Neural cell (in vitro differentiated cells): Measurements from ENCODE around the gene AADAT. TPM values are rescaled to one million over a fixed set of nuclear protein-coding genes. Genes with fewer than 3 reads are reported as not detected.

Experiments
- H2AFZ ChIP-seq: fragments of 200-600, 300-800 bp; sonication (generic), shearing (Covaris generic); 2 replicates; pipeline ENCODE4 v1.6.0; 2014; ENCODE audit warnings: low read depth, mild to moderate bottlenecking, antibody characterized with exemption, low read length, moderate library complexity
- H3F3A ChIP-seq: fragments of 200-600 bp; shearing (Covaris generic); 2 replicates; pipeline ENCODE4 v1.6.1; 2016; ENCODE audit warnings: mild to moderate bottlenecking, moderate library complexity, mixed read lengths, antibody characterized with exemption, low read length; ENCODE audit not compliant: insufficient read depth, poor library complexity, severe bottlenecking
- H3K27ac ChIP-seq: fragments of 200-600, 300-800 bp; sonication (generic), shearing (Covaris generic); 2 replicates; pipeline ENCODE4 v1.5.1; 2014; ENCODE audit warnings: mild to moderate bottlenecking, low read length, moderate library complexity
- H3K27me3 ChIP-seq: fragments of 300-800, 200-600 bp; sonication (generic), shearing (Covaris generic); 2 replicates; pipeline ENCODE4 v1.6.0; 2014; ENCODE audit warnings: mild to moderate bottlenecking, low read depth, low read length, moderate library complexity; ENCODE audit not compliant: insufficient read depth
- H3K36me3 ChIP-seq: fragments of 300-800, 200-600 bp; sonication (generic), shearing (Covaris generic); 2 replicates; pipeline ENCODE4 v1.5.1; 2014; ENCODE audit warnings: mild to moderate bottlenecking, antibody characterized with exemption, low read length, moderate library complexity; ENCODE audit not compliant: insufficient read depth
- H3K4me2 ChIP-seq: fragments of 300-800, 200-600 bp; sonication (generic), shearing (Covaris generic); 2 replicates; pipeline ENCODE4 v1.6.0; 2014; ENCODE audit warnings: mild to moderate bottlenecking, low read length
- H3K4me3 ChIP-seq: fragments of 300-800, 200-600 bp; sonication (generic), shearing (Covaris generic); 2 replicates; pipeline ENCODE4 v1.5.1; 2014; ENCODE audit warnings: mild to moderate bottlenecking, low read length, moderate library complexity
- H3K79me2 ChIP-seq: fragments of 200-600 bp; shearing (Covaris generic); replicated peaks from 2 replicates; pipeline ENCODE4 v1.6.0; 2014; ENCODE audit warnings: mild to moderate bottlenecking, low read length, moderate library complexity; ENCODE audit not compliant: insufficient read depth
- H3K9ac ChIP-seq: fragments of 300-800, 200-600 bp; sonication (generic), shearing (Covaris generic); 2 replicates; pipeline ENCODE4 v1.6.1; 2016; ENCODE audit warnings: mild to moderate bottlenecking, low read length, mixed read lengths
- H3K9me2 ChIP-seq: fragments of 200-600 bp; shearing (Covaris generic); 2 replicates; pipeline ENCODE4 v1.6.1; 2016; ENCODE audit warnings: mild to moderate bottlenecking, low read length, mixed read lengths; ENCODE audit not compliant: insufficient read depth
- H3K9me3 ChIP-seq: fragments of 200-600, 300-800 bp; sonication (generic), shearing (Covaris generic); 2 replicates; pipeline ENCODE4 v1.6.1; 2016; ENCODE audit warnings: mild to moderate bottlenecking, mixed run types, low read length, moderate library complexity, mixed read lengths
- H4K20me1 ChIP-seq: fragments of 200-600 bp; shearing (Covaris generic); 2 replicates; pipeline ENCODE4 v1.6.1; 2016; ENCODE audit warnings: mild to moderate bottlenecking, mixed run types; ENCODE audit not compliant: insufficient read depth
- CTCF ChIP-seq: fragments of 450-650 bp; IDR thresholded peaks from 2 replicates; pipeline ENCODE4 v1.5.1; 2014; ENCODE audit warnings: antibody characterized with exemption, mild to moderate bottlenecking, moderate library complexity; ENCODE audit not compliant: poor library complexity, severe bottlenecking
- EP300 ChIP-seq: fragments of 450-650 bp; conservative IDR thresholded peaks from 2 replicates; pipeline ENCODE4 v1.6.1; 2014; ENCODE audit warnings: antibody characterized with exemption, mild to moderate bottlenecking, moderate library complexity; ENCODE audit not compliant: poor library complexity, severe bottlenecking
- EZH2 ChIP-seq: fragments of 200-600, 300-800 bp; shearing (Covaris generic), sonication (generic); IDR thresholded peaks from 2 replicates; pipeline ENCODE4 v1.6.1; 2014; ENCODE audit warnings: antibody characterized with exemption, low read length, borderline replicate concordance, mild to moderate bottlenecking; ENCODE audit not compliant: insufficient read depth, poor library complexity, severe bottlenecking
- MXI1 ChIP-seq: fragments of 450-650 bp; conservative IDR thresholded peaks from 2 replicates; pipeline ENCODE4 v1.6.1; 2014; ENCODE audit warnings: antibody characterized with exemption, mild to moderate bottlenecking; ENCODE audit not compliant: poor library complexity, severe bottlenecking
- POLR2AphosphoS5 ChIP-seq: IDR thresholded peaks from 2 replicates; pipeline ENCODE4 v1.6.1; 2012
- RAD21 ChIP-seq: fragments of 450-650 bp; conservative IDR thresholded peaks from 2 replicates; pipeline ENCODE4 v1.6.1; 2014; ENCODE audit warnings: antibody characterized with exemption, mild to moderate bottlenecking, moderate library complexity
- SMC3 ChIP-seq: fragments of 450-650 bp; conservative IDR thresholded peaks from 2 replicates; pipeline ENCODE4 v1.6.1; 2014; ENCODE audit warnings: antibody characterized with exemption, mild to moderate bottlenecking, moderate library complexity; ENCODE audit not compliant: poor library complexity
- TAF1 ChIP-seq: IDR thresholded peaks from 2 replicates; pipeline ENCODE4 v1.6.1; 2012; ENCODE audit warnings: low read depth
- polyA plus RNA-seq: library from polyadenylated mRNA; depleted of rRNA; stranded (reverse); fragments of >200 nt; gene quantifications from 2 replicates; pipeline ENCODE4 v1.2.3, GENCODE V29; 2014
- TF ChIP-seq, protein P1 (sequence below): IDR thresholded peaks from 2 replicates; pipeline ENCODE4 v1.6.1; 2012; ENCODE audit warnings: borderline replicate concordance

The AADAT gene
- polyA plus RNA-seq, 1 donor from 2014 or later, result 79.3 TPM

DNA sequence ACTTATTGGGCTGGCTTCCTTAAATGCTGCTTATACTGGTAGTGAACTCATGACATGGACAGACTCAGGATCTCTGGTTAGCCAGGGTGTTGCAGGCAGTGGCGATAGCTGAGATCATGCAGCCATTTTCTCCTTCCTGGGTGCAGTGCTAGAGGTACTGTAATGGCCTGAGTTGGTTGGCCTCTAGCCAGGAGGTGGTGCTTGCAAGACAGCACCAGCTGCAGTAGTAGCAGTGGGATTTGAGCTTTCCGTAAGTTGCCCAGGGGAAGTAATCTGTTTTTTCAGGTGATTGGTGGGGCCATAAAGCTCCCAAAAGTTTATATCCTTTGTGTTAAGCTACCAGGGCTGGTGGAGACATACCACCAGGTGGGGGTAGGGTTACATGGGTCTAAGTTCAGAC lies 45.1 kb upstream of the AADAT start:
- Histone ChIP-seq H3K27ac (no peak overlapping the region), H3F3A (no peaks in the 10 kb centered on the region), H3K9ac (no peak overlapping the region), H2AFZ (no peak overlapping the region), H3K36me3 (no peaks in the 10 kb centered on the region), H3K4me3 (no peak overlapping the region), H3K9me2 (no peaks in the 10 kb centered on the region), H3K9me3 (no peaks in the 10 kb centered on the region), H4K20me1 (no peaks in the 10 kb centered on the region), H3K4me2 (no peak overlapping the region), H3K79me2 (no peaks in the 10 kb centered on the region), H3K27me3 (no peaks in the 10 kb centered on the region)
- no peak for TF ChIP-seq EP300

GRCh38 chr4:170128219-170128804 lies 38.6 kb upstream of the AADAT start:
- Histone ChIP-seq H3K9me2 (no peaks in the 10 kb centered on the region), H3F3A (no peaks in the 10 kb centered on the region), H3K4me2 (no peak overlapping the region), H3K9ac (no peak overlapping the region), H3K36me3 (no peaks in the 10 kb centered on the region), H2AFZ (no peak overlapping the region), H4K20me1 (no peaks in the 10 kb centered on the region), H3K79me2 (no peaks in the 10 kb centered on the region), H3K4me3 (no peak overlapping the region), H3K9me3 (no peaks in the 10 kb centered on the region), H3K27ac (no peak overlapping the region), H3K27me3 (no peaks in the 10 kb centered on the region)
- TF ChIP-seq CTCF (no peak), POLR2AphosphoS5 (no peak), EP300 (no peak), MXI1 (no peak), RAD21 (no peak)

DNA sequence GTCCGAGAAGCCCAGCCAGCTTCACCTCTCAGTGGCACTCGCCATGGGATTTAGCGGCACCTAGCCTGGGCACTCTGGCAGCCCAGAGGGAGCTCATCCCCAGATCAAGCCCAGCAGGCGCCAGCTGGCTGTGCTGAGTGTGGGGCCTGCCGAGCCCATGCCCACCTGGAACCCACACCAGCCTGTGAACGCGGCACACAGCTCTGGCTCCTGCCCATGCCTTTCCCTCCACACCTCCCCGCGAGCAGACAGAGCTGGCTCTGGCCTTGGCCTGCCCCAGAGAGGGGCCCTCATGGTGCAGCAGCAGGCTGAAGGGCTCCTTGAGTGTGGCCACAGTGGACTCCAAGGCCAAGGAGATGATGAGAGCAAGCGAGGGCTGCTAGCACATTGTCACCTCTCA lies 38.0 kb upstream of the AADAT start:
- no peaks in the 10 kb centered on the region for H3F3A ChIP-seq
- no peaks in the 10 kb centered on the region for H3K79me2 ChIP-seq
- H3K4me2 ChIP-seq, result no peak overlapping the region
- H3K36me3 ChIP-seq, result no peaks in the 10 kb centered on the region
- no peak overlapping the region for H3K4me3 ChIP-seq
- H2AFZ ChIP-seq, result no peak overlapping the region
- no peak overlapping the region for H3K27ac ChIP-seq
- H3K9me3 ChIP-seq, result no peaks in the 10 kb centered on the region
- H3K27me3 ChIP-seq, result no peaks in the 10 kb centered on the region
- H4K20me1 ChIP-seq, result no peaks in the 10 kb centered on the region
- TF ChIP-seq RAD21, result no peak
- TF ChIP-seq EZH2, result no peak
- no peak for TF ChIP-seq POLR2AphosphoS5
- no peak for TF ChIP-seq SMC3
- TF ChIP-seq, protein P1, sequence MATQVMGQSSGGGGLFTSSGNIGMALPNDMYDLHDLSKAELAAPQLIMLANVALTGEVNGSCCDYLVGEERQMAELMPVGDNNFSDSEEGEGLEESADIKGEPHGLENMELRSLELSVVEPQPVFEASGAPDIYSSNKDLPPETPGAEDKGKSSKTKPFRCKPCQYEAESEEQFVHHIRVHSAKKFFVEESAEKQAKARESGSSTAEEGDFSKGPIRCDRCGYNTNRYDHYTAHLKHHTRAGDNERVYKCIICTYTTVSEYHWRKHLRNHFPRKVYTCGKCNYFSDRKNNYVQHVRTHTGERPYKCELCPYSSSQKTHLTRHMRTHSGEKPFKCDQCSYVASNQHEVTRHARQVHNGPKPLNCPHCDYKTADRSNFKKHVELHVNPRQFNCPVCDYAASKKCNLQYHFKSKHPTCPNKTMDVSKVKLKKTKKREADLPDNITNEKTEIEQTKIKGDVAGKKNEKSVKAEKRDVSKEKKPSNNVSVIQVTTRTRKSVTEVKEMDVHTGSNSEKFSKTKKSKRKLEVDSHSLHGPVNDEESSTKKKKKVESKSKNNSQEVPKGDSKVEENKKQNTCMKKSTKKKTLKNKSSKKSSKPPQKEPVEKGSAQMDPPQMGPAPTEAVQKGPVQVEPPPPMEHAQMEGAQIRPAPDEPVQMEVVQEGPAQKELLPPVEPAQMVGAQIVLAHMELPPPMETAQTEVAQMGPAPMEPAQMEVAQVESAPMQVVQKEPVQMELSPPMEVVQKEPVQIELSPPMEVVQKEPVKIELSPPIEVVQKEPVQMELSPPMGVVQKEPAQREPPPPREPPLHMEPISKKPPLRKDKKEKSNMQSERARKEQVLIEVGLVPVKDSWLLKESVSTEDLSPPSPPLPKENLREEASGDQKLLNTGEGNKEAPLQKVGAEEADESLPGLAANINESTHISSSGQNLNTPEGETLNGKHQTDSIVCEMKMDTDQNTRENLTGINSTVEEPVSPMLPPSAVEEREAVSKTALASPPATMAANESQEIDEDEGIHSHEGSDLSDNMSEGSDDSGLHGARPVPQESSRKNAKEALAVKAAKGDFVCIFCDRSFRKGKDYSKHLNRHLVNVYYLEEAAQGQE, result no peak
- no peak for TF ChIP-seq EP300
- no peak for TF ChIP-seq MXI1
- TF ChIP-seq CTCF, result no peak
- no peak for TF ChIP-seq TAF1
- no peak overlapping the region for H3K9ac ChIP-seq
- H3K9me2 ChIP-seq, result no peaks in the 10 kb centered on the region
